AG04450 (cell line): ENCODE measurements around the gene TWNK. TPM values are rescaled to one million over a fixed set of nuclear protein-coding genes. Genes with fewer than 3 reads are reported as not detected.

Experiments
- CTCF ChIA-PET: fragments of 300-600, 350-600 bp; formaldehyde crosslinking; extraction: SDS; loops from one replicate; lab custom pipeline; 2022; ENCODE audit warnings: antibody characterized with exemption, inconsistent platforms; lab: Charles Lee
- POLR2A ChIA-PET: fragments of 350-600 bp; formaldehyde crosslinking; extraction: SDS; loops from one replicate; lab custom pipeline; 2021; ENCODE audit warnings: antibody characterized with exemption, inconsistent platforms; lab: Yijun Ruan, JAX
- DNase-seq: peaks from one replicate; pipeline ENCODE4 v3.0.0-alpha.2; 2011; ENCODE audit warnings: low read depth, low spot score
- H3K27ac ChIP-seq: one replicate; pipeline ENCODE4 v1.5.1; 2012; ENCODE audit warnings: low read depth, low read length, control low read depth
- H3K27me3 ChIP-seq: one replicate; pipeline ENCODE4 v1.6.0; 2012; ENCODE audit warnings: low read length; ENCODE audit not compliant: control insufficient read depth, insufficient read depth
- H3K4me3 ChIP-seq: 2 replicates; pipeline ENCODE4 v1.5.1; 2011; ENCODE audit warnings: mild to moderate bottlenecking, low read depth, low read length, control low read depth
- H3K9me3 ChIP-seq: 2 replicates; pipeline ENCODE4 v1.5.1; 2012; ENCODE audit warnings: low read length; ENCODE audit not compliant: control insufficient read depth, insufficient read depth
- CTCF ChIP-seq: IDR thresholded peaks from 2 replicates; pipeline ENCODE4 v1.5.1; 2011; ENCODE audit warnings: low read depth, low read length, control low read depth, inconsistent platforms
- polyA plus RNA-seq: library from polyadenylated mRNA; depleted of rRNA; stranded (reverse); fragments of >200 nt; gene quantifications from 2 replicates; pipeline ENCODE4 v1.2.3, GENCODE V29; 2011

The TWNK gene
- polyA plus RNA-seq, 1 experiment: 4.3 TPM

- ChIA-PET POLR2A (no interaction called here), CTCF (no interaction called here)
- H3K4me3 ChIP-seq: no peak overlapping the region
- H3K27ac ChIP-seq: no peak overlapping the region
- no peak for DNase-seq
- TF ChIP-seq CTCF: no peak
- no peaks in the 10 kb centered on the region for H3K27me3 ChIP-seq
- H3K9me3 ChIP-seq: no peaks in the 10 kb centered on the region
Observed at GRCh38 chr10:100978901-100979195, 8.5 kb upstream of the TWNK start.

DNA sequence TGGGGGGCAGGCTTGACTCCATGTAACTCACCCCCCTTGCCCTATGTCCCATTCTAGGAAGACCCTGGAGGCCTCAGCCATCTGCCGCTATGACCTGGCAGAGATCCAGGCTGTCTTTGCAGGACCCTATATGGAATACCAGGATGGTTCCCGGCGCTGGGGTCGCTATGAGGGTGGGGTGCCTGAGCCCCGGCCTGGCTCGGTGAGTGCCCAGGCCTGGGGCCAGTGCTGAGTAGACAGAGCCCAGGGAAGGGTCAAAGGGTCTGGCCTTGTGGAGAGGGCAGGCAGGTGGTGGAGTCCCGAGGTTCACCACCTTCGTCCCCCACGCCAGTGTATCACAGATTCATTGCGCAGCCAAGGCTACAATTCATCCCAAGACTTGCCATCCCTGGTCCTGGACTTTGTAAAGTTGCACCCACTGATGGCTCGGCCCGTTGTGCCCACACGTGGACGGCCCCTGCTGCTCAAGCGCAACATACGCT, 7.5 kb upstream of the TWNK start:
- ChIA-PET POLR2A (no interaction called here), CTCF (no interaction called here)
- Histone ChIP-seq H3K27me3 (no peaks in the 10 kb centered on the region), H3K4me3 (no peak overlapping the region), H3K27ac (no peak overlapping the region), H3K9me3 (no peaks in the 10 kb centered on the region)
- TF ChIP-seq CTCF: no peak
- DNase-seq: no peak

- CTCF ChIA-PET: no interaction called here
- TF ChIP-seq CTCF: no peak
- Histone ChIP-seq H3K4me3 (no peak overlapping the region), H3K27ac (no peak overlapping the region), H3K9me3 (no peaks in the 10 kb centered on the region), H3K27me3 (no peaks in the 10 kb centered on the region)
- POLR2A ChIA-PET: no interaction called here
- DNase-seq: no peak
Observed at GRCh38 chr10:100980311-100980710, 7.0 kb upstream of the TWNK start.

- no peak for DNase-seq
- H3K27ac ChIP-seq: no peak overlapping the region
- ChIA-PET POLR2A (interaction anchor here (0.6 kb wide), 1 partner anchor 26 kb away, joined by 6 read pairs; no protein-coding TSS in a partner anchor), CTCF (interaction anchor here (0.6 to 1.0 kb wide), 2 partner anchors 12 to 1472 kb away, joined by 3 to 6 read pairs; no protein-coding TSS in a partner anchor)
- no peaks in the 10 kb centered on the region for H3K9me3 ChIP-seq
- no peak for TF ChIP-seq CTCF
- no peak overlapping the region for H3K4me3 ChIP-seq
- H3K27me3 ChIP-seq: no peaks in the 10 kb centered on the region
Observed at GRCh38 chr10:100980711-100981110, 6.6 kb upstream of the TWNK start.

DNA sequence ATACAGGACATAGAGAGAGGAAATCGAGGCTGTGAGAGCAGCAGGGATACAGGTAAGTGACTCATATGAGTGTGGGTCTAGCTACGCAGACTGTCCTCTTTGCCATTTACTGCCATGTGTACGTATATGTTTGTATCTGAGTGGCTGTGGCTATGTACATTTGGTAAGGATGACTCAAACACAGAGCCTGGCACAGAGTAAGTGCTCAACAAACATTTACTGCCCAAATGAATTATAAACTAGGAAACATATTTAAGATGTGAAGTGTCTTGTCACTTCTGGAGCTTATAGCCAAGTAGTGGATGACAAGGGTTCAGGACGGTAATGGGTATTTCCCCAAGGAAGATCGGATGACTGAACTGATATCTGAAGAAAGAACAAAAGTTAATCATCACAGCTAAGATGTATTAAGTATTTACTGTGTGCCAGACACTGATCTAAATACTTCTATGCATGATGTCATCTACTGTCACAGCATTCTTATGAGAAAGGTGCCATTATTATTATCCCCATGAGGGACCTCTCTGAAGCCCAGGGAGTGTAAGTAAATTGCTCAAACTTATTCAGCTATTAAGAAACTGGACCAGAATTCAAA, 6.1 kb upstream of the TWNK start:
- no peak for DNase-seq
- no peaks in the 10 kb centered on the region for H3K9me3 ChIP-seq
- no peak overlapping the region for H3K27ac ChIP-seq
- POLR2A ChIA-PET: interaction anchor here (0.6 kb wide), 1 partner anchor 26 kb away, joined by 6 read pairs; no protein-coding TSS in a partner anchor
- no peak overlapping the region for H3K4me3 ChIP-seq
- H3K27me3 ChIP-seq: no peaks in the 10 kb centered on the region
- TF ChIP-seq CTCF: no peak
- CTCF ChIA-PET: interaction anchor here (0.6 to 1.0 kb wide), 2 partner anchors 11 to 1472 kb away, joined by 3 to 6 read pairs; no protein-coding TSS in a partner anchor
